Pancreas (tissue), 10 donors: Measurements from ENCODE around the gene ANAPC5. TPM values are rescaled to one million over a fixed set of nuclear protein-coding genes. Genes with fewer than 3 reads are reported as not detected.
"Not testable (repeated sequence)": the region's sequence is repeated elsewhere in the genome, so short reads cannot be mapped to it uniquely, and the experiment has no call there.

ENCODE experiments used
- ATAC-seq, 4 donors: fragments of 200-7000 bp; cut with Tn5 transposase; one replicate each; pipeline versions ENCODE4 v1.8.0 to v1.9.1; 2020; ENCODE audit warnings: mild to moderate bottlenecking in 4 of 4, moderate library complexity in 4 of 4
- DNase-seq, 6 donors: peaks; one replicate each; pipeline ENCODE4 v3.0.0-alpha.2; 2020
- FAIRE-seq: peaks from 2 replicates; lab custom pipeline; 2012; peaks lifted over from hg19 to GRCh38; lab: Jason Lieb, UNC
- H3K27ac ChIP-seq, 4 donors: fragments of 200-600 bp; sonication (generic); 1 replicate in 3 of 4; 2 replicates in 1 of 4; pipeline versions ENCODE4 v1.5.0 to v1.8.0; 2020
- H3K27me3 ChIP-seq, 4 donors: fragments of 200-600 bp; one replicate each; pipeline ENCODE4 v1.8.0; 2021
- H3K36me3 ChIP-seq, 3 donors: fragments of 200-600 bp; sonication (generic) in 1 of 3; one replicate each; pipeline versions ENCODE4 v1.5.0 to v1.8.0; 2020 to 2021
- H3K4me1 ChIP-seq, 3 donors: fragments of 200-600 bp; one replicate each; pipeline ENCODE4 v1.8.0; 2021
- H3K4me3 ChIP-seq, 4 donors: fragments of 200-600 bp; sonication (generic) in 2 of 4; one replicate each; pipeline versions ENCODE4 v1.5.0 to v1.8.0; 2020 to 2021
- H3K9me3 ChIP-seq, 4 donors: fragments of 200-600 bp; one replicate each; pipeline ENCODE4 v1.8.0; 2021
- CTCF ChIP-seq, 4 donors: fragments of 200-600 bp; sonication (generic) in 3 of 4; IDR thresholded peaks; one replicate each; pipeline versions ENCODE4 v1.5.0 to v1.8.0; 2021; ENCODE audit warnings: antibody characterized with exemption in 4 of 4
- WGBS, 2 donors: extraction: QIAGEN DNeasy Blood & Tissue Kit; methylation state at CpG; one replicate each; pipeline ENCODE4 v1.1.7; 2013; 5-methylcytosine and 5-hydroxymethylcytosine counted together
- intact Hi-C, 3 donors: fragments of 100-400 bp; cut with DNase I; formaldehyde crosslinking; loops; one replicate each; pipeline versions ENCODE4 v1.11.1 to v1.14.2; 2022
- polyA plus RNA-seq, 2 donors: library from polyadenylated mRNA; stranded (reverse); fragments of 200-250 nt; gene quantifications; one replicate each; pipeline ENCODE4 v1.2.3, GENCODE V29; 2013
- total RNA-seq, 6 donors: library from RNA; stranded (reverse); fragmentation: NEBNext Ultra II Directional in 4 of 6; extraction: Animal tissue kit (Norgen Biotek cat#: 25700) in 4 of 6; gene quantifications; one replicate each; pipeline versions ENCODE4 v1.2.1 to v1.2.4, GENCODE V29; 2021 to 2023
- donor health status: healthy with polysubstance abuse.
- donor health status: DM: no; HTN: no; CAD: no; lungs with moderate emphysema.
- donor health status: DM: no; HTN: no; CAD: no.
- donor health status: control.
- donor health status: control.
- donor health status: Bipolar disorder and iron deficiency.
- donor health status: DM: yes; HTN: yes; CAD: no.
- donor health status: DM: no; HTN: no; CAD: no.
- donor health status: DM: no; HTN: no; CAD: no.
- donor health status: DM: yes; HTN: yes; CAD: no.

Gene ANAPC5
- total and polyA plus RNA-seq, 8 donors, result 58.0 to 183 (median 75.4) TPM

DNA sequence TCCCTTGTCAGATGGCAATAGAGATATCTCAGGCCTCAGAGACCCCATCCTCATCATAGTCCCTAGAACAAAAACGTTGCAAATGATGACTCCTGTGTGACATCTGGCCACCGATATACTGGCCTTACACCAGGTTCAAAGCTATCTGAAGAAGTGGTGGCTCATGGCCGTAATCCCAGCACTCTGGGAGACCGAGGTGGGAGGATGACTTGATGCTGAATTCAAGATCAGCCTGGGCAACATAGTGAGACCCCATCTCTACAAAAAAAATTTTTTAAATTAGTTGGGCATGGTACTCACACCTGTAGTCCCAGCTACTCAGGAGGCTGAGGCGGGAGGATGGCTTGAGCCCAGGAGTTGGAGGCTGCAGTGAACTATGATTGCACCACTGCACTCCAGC, 68.8 kb downstream of the ANAPC5 start:
- Histone ChIP-seq H3K27ac (no peak overlapping the region), H3K27me3 (no peaks in the 10 kb centered on the region), H3K4me1 (peaks cover 4 to 8% (median 4%) of the 10 kb centered on the region in 3 donors), H3K9me3 (no peaks in the 10 kb centered on the region), H3K4me3 (no peak overlapping the region), H3K36me3 (no peaks in the 10 kb centered on the region)
- intact Hi-C loops, result no loop called here
- 86 to 87% methylated on average over 5 of the region's 5 CpGs for WGBS, 2 donors
- no peak for TF ChIP-seq CTCF (IDR thresholded peaks at IDR 0.05)
- FAIRE-seq (no peak), DNase-seq (no peak), ATAC-seq (no peak)

DNA sequence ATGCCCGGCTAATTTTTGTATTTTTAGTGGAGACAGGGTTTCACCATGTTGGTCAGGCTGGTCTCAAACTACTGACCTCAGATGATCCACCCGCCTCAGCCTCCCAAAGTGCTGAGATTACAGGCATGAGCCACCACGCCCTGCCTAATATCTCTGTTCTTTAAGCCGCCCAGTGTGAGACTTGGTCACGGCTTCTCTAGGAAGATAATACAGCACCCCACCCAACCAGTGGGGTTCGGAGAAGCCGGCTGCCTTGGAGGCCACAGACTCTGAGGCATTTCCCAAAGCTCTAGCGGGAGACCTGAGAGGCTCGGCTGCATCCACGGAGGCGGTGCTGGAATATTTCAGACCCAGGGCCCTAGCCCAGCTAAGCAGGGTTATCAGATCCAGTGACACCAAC, 69.3 kb downstream of the ANAPC5 start:
- WGBS, 2 donors, result 95% methylated on average over 11 of the region's 11 CpGs
- H3K4me1 ChIP-seq, FAIRE-seq: not testable (repeated sequence)

GRCh38 chr12:121282072-121282742, 70.0 kb downstream of the ANAPC5 start:
- Histone ChIP-seq H3K9me3 (no peaks in the 10 kb centered on the region), H3K4me3 (no peak overlapping the region), H3K36me3 (no peaks in the 10 kb centered on the region), H3K27ac (no peak overlapping the region), H3K27me3 (no peaks in the 10 kb centered on the region), H3K4me1 (peaks cover 4 to 8% (median 4%) of the 10 kb centered on the region in 3 donors)
- WGBS, 2 donors, result 81 to 85% methylated on average over 10 of the region's 10 CpGs
- FAIRE-seq (no peak), DNase-seq (no peak), ATAC-seq (no peak)
- intact Hi-C loops, result no loop called here
- TF ChIP-seq CTCF (IDR thresholded peaks at IDR 0.05), result no peak

More for the DNA sequence above, 69.3 kb downstream of the ANAPC5 start:
- H3K4me3 ChIP-seq, H3K27me3 ChIP-seq, H3K27ac ChIP-seq, H3K36me3 ChIP-seq, intact Hi-C loops, DNase-seq, ATAC-seq, H3K9me3 ChIP-seq: not testable (repeated sequence)

DNA sequence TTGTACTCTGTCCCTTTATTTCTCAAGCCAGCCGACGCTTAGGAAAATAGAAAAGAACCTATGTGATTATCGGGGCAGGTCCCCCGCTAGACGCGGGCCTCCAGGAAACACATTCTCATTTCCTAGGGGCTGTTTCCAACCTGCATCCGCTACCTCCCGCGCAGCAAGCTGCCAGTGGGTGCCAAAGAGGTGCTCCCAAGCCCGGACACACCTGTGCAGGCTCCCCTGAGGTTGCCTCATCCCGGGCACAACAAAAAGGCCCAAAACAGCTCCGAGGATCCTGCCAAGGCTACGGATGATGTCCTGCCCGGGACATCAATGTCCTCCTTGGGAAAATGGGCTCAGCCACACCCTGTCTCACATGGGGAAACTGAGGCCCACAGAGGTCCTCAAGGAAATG, 71.1 kb downstream of the ANAPC5 start:
- FAIRE-seq, result not testable (repeated sequence)

DNA sequence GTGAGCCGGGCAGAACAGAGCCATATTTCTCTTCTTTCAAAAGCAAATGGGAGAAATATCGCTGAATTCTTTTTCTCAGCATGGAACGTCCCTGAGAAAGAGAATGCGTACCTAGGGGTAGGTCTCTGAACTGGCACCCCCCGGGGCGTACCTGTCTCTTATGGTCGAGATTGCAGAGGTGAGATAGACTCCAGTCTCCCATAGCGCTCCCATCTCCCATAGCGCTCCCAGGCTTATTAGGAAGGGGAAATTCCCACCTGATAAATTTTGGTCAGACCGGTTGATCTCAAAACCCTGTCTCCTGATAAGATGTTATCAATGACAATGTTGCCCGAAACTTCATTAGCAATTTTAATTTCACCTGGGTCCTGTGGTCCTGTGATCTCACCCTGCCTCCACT, 71.7 kb downstream of the ANAPC5 start:
- FAIRE-seq, DNase-seq: not testable (repeated sequence)

More for the DNA sequence above, 71.1 kb downstream of the ANAPC5 start:
- intact Hi-C loops, DNase-seq, H3K36me3 ChIP-seq, H3K27ac ChIP-seq, H3K4me3 ChIP-seq, ATAC-seq, H3K4me1 ChIP-seq, H3K27me3 ChIP-seq, H3K9me3 ChIP-seq: not testable (repeated sequence)
- WGBS, 2 donors, result 91 to 94% methylated on average over 14 of the region's 14 CpGs

GRCh38 chr12:121279507-121279915, 72.7 kb downstream of the ANAPC5 start:
- no peaks in the 10 kb centered on the region for H3K27me3 ChIP-seq
- ATAC-seq, result peak in 3 of 4 donors; percentile 36 to 54 (median 49)
- H3K4me3 ChIP-seq, result no peak overlapping the region
- no peak for FAIRE-seq
- WGBS, 2 donors, result 54% methylated on average over 10 of the region's 10 CpGs
- H3K36me3 ChIP-seq, result no peaks in the 10 kb centered on the region
- no peak for TF ChIP-seq CTCF (IDR thresholded peaks at IDR 0.05)
- intact Hi-C loops, result no loop called here
- no peaks in the 10 kb centered on the region for H3K9me3 ChIP-seq
- H3K4me1 ChIP-seq, result peaks cover 4 to 8% (median 4%) of the 10 kb centered on the region in 3 donors
- H3K27ac ChIP-seq, result peak overlapping the region in 3 of 4 donors; percentile 35 to 62 (median 39)
- DNase-seq, result peak in 3 of 6 donors; percentile 29 to 45 (median 37)

More for the DNA sequence above, 71.7 kb downstream of the ANAPC5 start:
- intact Hi-C loops, H3K27me3 ChIP-seq, H3K4me3 ChIP-seq, H3K27ac ChIP-seq, H3K36me3 ChIP-seq, ATAC-seq, H3K4me1 ChIP-seq, H3K9me3 ChIP-seq: not testable (repeated sequence)
- 85 to 91% methylated on average over 11 of the region's 11 CpGs for WGBS, 2 donors
